Lower leg skin (tissue), 3 donors: Measurements from ENCODE around the gene SUPT16H.

ENCODE experiments used
- CTCF ChIP-seq, 3 donors: fragments of 450-650 bp; IDR thresholded peaks; one replicate each; pipeline ENCODE4 v1.5.1; 2016; ENCODE audit warnings: antibody characterized with exemption in 3 of 3, mild to moderate bottlenecking in 3 of 3, moderate library complexity in 2 of 3
- POLR2A ChIP-seq, 2 donors: fragments of 450-650 bp; IDR thresholded peaks; one replicate each; pipeline ENCODE4 v1.6.1; 2016 to 2017; ENCODE audit warnings: antibody characterized with exemption in 2 of 2, mild to moderate bottlenecking in 1 of 2, moderate library complexity in 1 of 2

- no peak for TF ChIP-seq POLR2A (IDR thresholded peaks at IDR 0.05)
- TF ChIP-seq CTCF (IDR thresholded peaks at IDR 0.05): no peak
Observed at GRCh38 chr14:21399311-21399870, 15.6 kb upstream of the SUPT16H start.
